Suprapubic skin (tissue), 4 donors: ENCODE data around the gene TAF6L.

Experiments
- POLR2A ChIP-seq, 2 donors: fragments of 450-650 bp; IDR thresholded peaks; one replicate each; pipeline ENCODE4 v1.6.1; 2017; ENCODE audit warnings: antibody characterized with exemption in 2 of 2, mild to moderate bottlenecking in 2 of 2, moderate library complexity in 2 of 2
- POLR2AphosphoS5 ChIP-seq, 3 donors: sonication (generic); formaldehyde crosslinking; IDR thresholded peaks; one replicate each; pipeline ENCODE4 v1.6.1; 2017; ENCODE audit warnings: antibody characterized with exemption in 3 of 3
- TF ChIP-seq, protein P1 (sequence below), 2 donors: fragments of 200-600 bp in 1 of 2; fragments of 450-650 bp in 1 of 2; sonication (generic) in 1 of 2; IDR thresholded peaks; one replicate each; pipeline ENCODE4 v1.5.1; 2016 to 2019; ENCODE audit warnings: antibody characterized with exemption in 2 of 2, mild to moderate bottlenecking in 1 of 2, moderate library complexity in 1 of 2

- TF ChIP-seq POLR2A (IDR thresholded peaks at IDR 0.05) (no peak), POLR2AphosphoS5 (IDR thresholded peaks at IDR 0.05) (no peak)
- TF ChIP-seq, protein P1, sequence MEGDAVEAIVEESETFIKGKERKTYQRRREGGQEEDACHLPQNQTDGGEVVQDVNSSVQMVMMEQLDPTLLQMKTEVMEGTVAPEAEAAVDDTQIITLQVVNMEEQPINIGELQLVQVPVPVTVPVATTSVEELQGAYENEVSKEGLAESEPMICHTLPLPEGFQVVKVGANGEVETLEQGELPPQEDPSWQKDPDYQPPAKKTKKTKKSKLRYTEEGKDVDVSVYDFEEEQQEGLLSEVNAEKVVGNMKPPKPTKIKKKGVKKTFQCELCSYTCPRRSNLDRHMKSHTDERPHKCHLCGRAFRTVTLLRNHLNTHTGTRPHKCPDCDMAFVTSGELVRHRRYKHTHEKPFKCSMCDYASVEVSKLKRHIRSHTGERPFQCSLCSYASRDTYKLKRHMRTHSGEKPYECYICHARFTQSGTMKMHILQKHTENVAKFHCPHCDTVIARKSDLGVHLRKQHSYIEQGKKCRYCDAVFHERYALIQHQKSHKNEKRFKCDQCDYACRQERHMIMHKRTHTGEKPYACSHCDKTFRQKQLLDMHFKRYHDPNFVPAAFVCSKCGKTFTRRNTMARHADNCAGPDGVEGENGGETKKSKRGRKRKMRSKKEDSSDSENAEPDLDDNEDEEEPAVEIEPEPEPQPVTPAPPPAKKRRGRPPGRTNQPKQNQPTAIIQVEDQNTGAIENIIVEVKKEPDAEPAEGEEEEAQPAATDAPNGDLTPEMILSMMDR (IDR thresholded peaks at IDR 0.05), result no peak
These were observed 49.2 kb upstream of the TAF6L start for GRCh38 chr11:62721994-62722393.
